Activated naive CD4-positive, alpha-beta T cell treated with anti-CD3 and anti-CD28 coated beads for 36 hours (primary cell): ENCODE results near the gene CAPN10. TPM values are rescaled to one million over a fixed set of nuclear protein-coding genes. Genes with fewer than 3 reads are reported as not detected.
"Not testable (repeated sequence)": the region's sequence is repeated elsewhere in the genome, so short reads cannot be mapped to it uniquely, and the experiment has no call there.

Experiments used
- CTCF ChIA-PET: fragments of 350-600 bp; sonication (Branson Sonifier 250); formaldehyde crosslinking; loops from one replicate; lab custom pipeline; 2021; ENCODE audit warnings: antibody characterized with exemption; lab: Charles Lee
- DNase-seq: peaks from one replicate; pipeline ENCODE4 v3.0.0-alpha.2; 2020
- H3K27ac Mint-ChIP-seq: one replicate; pipeline ENCODE4 v1.8.0; 2021; ENCODE audit warnings: mild to moderate bottlenecking, mixed read lengths
- H3K27me3 Mint-ChIP-seq: one replicate; pipeline ENCODE4 v1.8.0; 2021; ENCODE audit warnings: low read depth, mixed read lengths
- H3K36me3 Mint-ChIP-seq: one replicate; pipeline ENCODE4 v1.8.0; 2021; ENCODE audit warnings: low read depth, mixed read lengths
- H3K4me1 Mint-ChIP-seq: one replicate; pipeline ENCODE4 v1.8.0; 2021; ENCODE audit warnings: low read depth, mixed read lengths
- H3K4me3 Mint-ChIP-seq: one replicate; pipeline ENCODE4 v1.8.0; 2021; ENCODE audit warnings: mild to moderate bottlenecking, moderate library complexity, mixed read lengths
- H3K9me3 Mint-ChIP-seq: one replicate; pipeline ENCODE4 v1.8.0; 2021; ENCODE audit warnings: mixed read lengths
- intact Hi-C: fragments of 100-400 bp; cut with micrococcal nuclease; formaldehyde crosslinking; loops from one replicate; pipeline ENCODE4 v1.15.1; 2023
- total RNA-seq, 2 experiments: library from RNA; stranded (reverse); gene quantifications; one replicate each; pipeline ENCODE4 v1.2.3, GENCODE V29; 2021

Gene CAPN10
- 10 to 100 TPM; 24.9 to 28.5 TPM for total RNA-seq

GRCh38 chr2:240586198-240586918 lies at the start of gene CAPN10:
TSS of gene CAPN10 (plus strand) at chr2:240586734. CDS start at chr2:240586912, 178 bp downstream.
- intact Hi-C loops, result loop anchor here (1.0 to 2.0 kb wide), 5 partner anchors 20 to 729 kb away; partner anchors contain the start of genes HDLBP and SEPTIN2
- Mint-ChIP-seq H3K4me1 (peaks cover 44% of the 10 kb centered on the region), H3K36me3 (peaks cover 7% of the 10 kb centered on the region), H3K27ac (peak within 1 kb of the TSS; percentile 86), H3K9me3 (peaks cover 1% of the 10 kb centered on the region), H3K27me3 (no peaks in the 10 kb centered on the region), H3K4me3 (peak within 1 kb of the TSS; percentile 92)
- CTCF ChIA-PET, result interaction anchor here (1.0 to 2.8 kb wide), 7 partner anchors 18 to 73 kb away, joined by 3 to 24 read pairs (median 6); partner anchors contain the start of gene RNPEPL1
- DNase-seq, result peak; percentile 97

GRCh38 chr2:240538031-240538780 lies 48.3 kb upstream of the CAPN10 start:
- Mint-ChIP-seq H3K36me3 (peaks cover 57% of the 10 kb centered on the region), H3K4me3 (no peak overlapping the region), H3K4me1 (peaks cover 6% of the 10 kb centered on the region), H3K27ac (no peak overlapping the region), H3K9me3 (peaks cover 3% of the 10 kb centered on the region), H3K27me3 (no peaks in the 10 kb centered on the region)
- intact Hi-C loops, result no loop called here
- CTCF ChIA-PET, result no interaction called here
- DNase-seq, result no peak

GRCh38 chr2:240539101-240539500 lies 47.4 kb upstream of the CAPN10 start:
- H3K4me1 Mint-ChIP-seq, H3K27me3 Mint-ChIP-seq, CTCF ChIA-PET, H3K9me3 Mint-ChIP-seq, DNase-seq, intact Hi-C loops, H3K4me3 Mint-ChIP-seq, H3K27ac Mint-ChIP-seq: not testable (repeated sequence)
- H3K36me3 Mint-ChIP-seq, result peaks cover 52% of the 10 kb centered on the region

DNA sequence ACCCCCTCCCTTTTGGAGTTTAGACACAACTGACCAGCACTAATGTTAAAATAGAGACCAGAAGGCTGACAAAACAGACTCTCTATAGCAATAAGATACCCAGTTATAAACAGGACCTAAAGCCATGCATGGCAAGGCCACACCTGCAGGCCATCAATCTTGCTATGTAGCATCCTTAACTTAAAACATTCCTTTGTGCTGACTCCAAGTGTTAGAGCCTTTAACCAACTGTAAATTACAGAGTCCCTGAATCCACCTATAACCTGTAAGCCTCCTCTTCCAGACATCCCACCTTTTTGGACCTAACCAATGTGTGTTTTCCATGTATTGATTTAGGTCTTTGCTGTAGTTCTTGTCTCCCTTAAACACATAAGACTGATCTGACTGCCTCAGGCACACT lies 46.6 kb upstream of the CAPN10 start:
- no peak for DNase-seq
- Mint-ChIP-seq H3K4me1 (peaks cover 6% of the 10 kb centered on the region), H3K36me3 (peaks cover 48% of the 10 kb centered on the region), H3K27me3 (no peaks in the 10 kb centered on the region), H3K27ac (no peak overlapping the region), H3K9me3 (no peaks in the 10 kb centered on the region), H3K4me3 (no peak overlapping the region)
- CTCF ChIA-PET, result no interaction called here
- intact Hi-C loops, result no loop called here

DNA sequence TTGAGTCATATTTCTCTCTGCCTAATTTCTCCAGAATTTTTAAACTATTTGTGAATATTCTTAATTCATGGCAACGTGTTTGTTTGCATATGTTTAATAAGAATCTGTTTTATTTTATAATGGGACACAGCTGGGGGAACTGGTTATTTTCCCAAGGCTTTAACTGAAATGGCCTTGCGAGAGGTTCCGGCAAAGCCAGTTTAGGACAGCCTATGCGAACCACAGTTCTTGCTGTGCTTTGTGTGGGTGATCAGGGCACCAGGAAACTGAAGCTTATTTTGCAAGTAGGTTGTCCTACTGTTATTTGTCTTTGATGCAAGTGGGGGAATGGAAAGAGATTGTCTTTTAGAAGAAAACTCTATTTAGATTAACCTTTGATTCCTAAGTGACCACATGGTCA lies 35.2 kb upstream of the CAPN10 start:
- H3K27ac Mint-ChIP-seq, result no peak overlapping the region
- intact Hi-C loops, result no loop called here

GRCh38 chr2:240551811-240552210 lies 34.7 kb upstream of the CAPN10 start:
- Mint-ChIP-seq H3K4me3 (no peak overlapping the region), H3K27me3 (no peaks in the 10 kb centered on the region), H3K36me3 (peaks cover 36% of the 10 kb centered on the region), H3K9me3 (peaks cover 14% of the 10 kb centered on the region), H3K4me1 (peaks cover 13% of the 10 kb centered on the region), H3K27ac (peak overlapping the region; percentile 41)
- intact Hi-C loops, result no loop called here
- no peak for DNase-seq
- CTCF ChIA-PET, result interaction anchor here (0.6 to 1.3 kb wide), 2 partner anchors 14 to 208 kb away, joined by 3 read pairs; no protein-coding TSS in a partner anchor

More for the DNA sequence above, 35.2 kb upstream of the CAPN10 start:
- Mint-ChIP-seq H3K4me3 (no peak overlapping the region), H3K9me3 (peaks cover 14% of the 10 kb centered on the region), H3K4me1 (peaks cover 8% of the 10 kb centered on the region), H3K27me3 (no peaks in the 10 kb centered on the region), H3K36me3 (peaks cover 32% of the 10 kb centered on the region)
- no peak for DNase-seq
- CTCF ChIA-PET, result interaction anchor here (0.6 to 1.3 kb wide), 3 partner anchors 15 to 209 kb away, joined by 3 to 6 read pairs (median 3); no protein-coding TSS in a partner anchor

GRCh38 chr2:240553956-240554480 lies 32.5 kb upstream of the CAPN10 start:
- Mint-ChIP-seq H3K4me3 (no peak overlapping the region), H3K27me3 (no peaks in the 10 kb centered on the region), H3K9me3 (peaks cover 14% of the 10 kb centered on the region), H3K27ac (no peak overlapping the region), H3K4me1 (peaks cover 28% of the 10 kb centered on the region), H3K36me3 (peaks cover 36% of the 10 kb centered on the region)
- CTCF ChIA-PET, result no interaction called here
- intact Hi-C loops, result no loop called here
- DNase-seq, result no peak

DNA sequence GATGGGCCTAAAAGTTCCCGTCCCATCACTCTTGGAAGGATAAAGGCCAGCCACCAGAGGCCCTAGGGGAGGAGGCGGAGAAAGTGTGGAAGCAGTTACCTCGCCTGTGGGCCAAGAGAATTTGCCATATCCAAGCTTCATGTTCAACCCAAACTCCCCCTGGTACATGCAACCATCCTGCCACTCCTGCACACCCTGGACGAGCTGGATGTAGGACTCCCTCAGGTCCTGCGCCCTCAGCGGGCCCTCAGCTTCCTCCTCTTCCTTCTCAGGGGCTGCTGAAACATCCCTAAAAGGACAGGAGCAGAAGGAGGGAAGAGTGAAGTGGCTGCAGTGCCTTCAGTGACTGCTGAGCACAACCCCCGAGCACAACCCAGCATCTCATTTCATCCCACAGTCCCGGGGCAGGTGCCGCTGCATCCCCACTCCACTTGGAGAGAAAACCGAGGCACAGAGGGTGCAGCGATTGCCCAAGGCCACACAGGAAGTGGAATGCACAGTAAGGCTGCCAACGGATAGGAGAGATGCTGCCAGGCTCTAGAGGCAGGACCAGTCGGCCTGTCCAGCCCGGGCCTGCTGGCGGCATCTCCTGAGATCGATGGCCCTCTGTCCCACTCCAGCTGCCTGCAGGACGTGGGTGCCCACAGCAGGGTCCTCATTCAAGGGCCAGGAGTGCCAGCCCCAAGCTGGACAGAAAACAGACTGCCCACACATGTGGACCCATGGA lies 31.6 kb upstream of the CAPN10 start:
- intact Hi-C loops, result no loop called here
- H3K27ac Mint-ChIP-seq, result no peak overlapping the region

GRCh38 chr2:240555541-240556250 lies 30.8 kb upstream of the CAPN10 start:
- Mint-ChIP-seq H3K4me1 (peaks cover 36% of the 10 kb centered on the region), H3K27me3 (no peaks in the 10 kb centered on the region), H3K9me3 (peaks cover 12% of the 10 kb centered on the region), H3K4me3 (no peak overlapping the region), H3K27ac (no peak overlapping the region), H3K36me3 (peaks cover 35% of the 10 kb centered on the region)
- intact Hi-C loops, result no loop called here
- DNase-seq, result no peak
- CTCF ChIA-PET, result no interaction called here

More for the DNA sequence above, 31.6 kb upstream of the CAPN10 start:
- CTCF ChIA-PET, result no interaction called here
- no peak for DNase-seq
- Mint-ChIP-seq H3K27me3 (no peaks in the 10 kb centered on the region), H3K4me3 (no peak overlapping the region), H3K9me3 (peaks cover 14% of the 10 kb centered on the region), H3K36me3 (peaks cover 38% of the 10 kb centered on the region), H3K4me1 (peaks cover 36% of the 10 kb centered on the region)

GRCh38 chr2:240556553-240557100 lies 29.9 kb upstream of the CAPN10 start:
- H3K27me3 Mint-ChIP-seq, result no peaks in the 10 kb centered on the region
- H3K4me3 Mint-ChIP-seq, result no peak overlapping the region
- peak; percentile 76 for DNase-seq
- H3K36me3 Mint-ChIP-seq, result peaks cover 29% of the 10 kb centered on the region
- no peak overlapping the region for H3K27ac Mint-ChIP-seq
- H3K9me3 Mint-ChIP-seq, result peaks cover 4% of the 10 kb centered on the region
- CTCF ChIA-PET, result interaction anchor here (0.5 to 1.2 kb wide), 6 partner anchors 12 to 1510 kb away, joined by 3 to 6 read pairs (median 3); no protein-coding TSS in a partner anchor
- peaks cover 40% of the 10 kb centered on the region for H3K4me1 Mint-ChIP-seq
- intact Hi-C loops, result no loop called here

DNA sequence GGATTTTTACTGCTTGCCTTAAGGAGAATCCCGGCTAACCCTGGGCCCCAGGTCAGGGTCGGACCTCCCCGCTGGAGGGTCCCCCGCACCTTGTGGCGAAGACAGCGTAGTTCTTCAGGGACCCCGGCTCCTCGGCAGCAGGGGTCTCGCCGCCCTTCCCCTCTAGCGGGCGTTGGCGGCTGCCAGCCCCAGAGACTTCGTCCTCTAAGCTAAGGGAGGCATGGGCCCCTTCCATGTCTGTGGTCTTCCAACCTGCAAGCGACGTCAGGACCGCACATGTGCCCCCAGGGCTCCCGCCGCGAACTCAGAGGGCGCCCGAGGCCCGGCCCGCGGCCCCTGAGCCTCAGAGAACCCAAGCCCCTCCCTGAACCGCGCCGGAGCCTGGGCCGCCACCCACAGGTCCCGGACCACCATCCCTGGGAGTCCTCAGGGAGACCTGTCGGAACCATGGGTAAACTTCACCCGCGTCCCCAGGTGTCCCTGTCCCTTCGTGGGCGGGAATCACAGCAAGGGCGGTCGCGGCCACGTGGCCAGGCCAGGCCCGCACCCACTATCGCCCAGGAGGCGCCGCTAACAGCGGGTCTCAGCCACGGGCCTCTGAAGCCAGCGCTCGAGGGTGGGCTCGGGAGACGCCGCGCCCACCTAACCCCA lies 29.3 kb upstream of the CAPN10 start:
- intact Hi-C loops, result no loop called here
- no peak overlapping the region for H3K4me3 Mint-ChIP-seq
- peaks cover 40% of the 10 kb centered on the region for H3K4me1 Mint-ChIP-seq
- no peaks in the 10 kb centered on the region for H3K9me3 Mint-ChIP-seq
- no peak for DNase-seq
- no peaks in the 10 kb centered on the region for H3K27me3 Mint-ChIP-seq
- H3K36me3 Mint-ChIP-seq, result peaks cover 24% of the 10 kb centered on the region
- CTCF ChIA-PET, result interaction anchor here (0.5 to 1.2 kb wide), 4 partner anchors 27 to 1509 kb away, joined by 3 to 4 read pairs (median 3); no protein-coding TSS in a partner anchor
- H3K27ac Mint-ChIP-seq, result no peak overlapping the region
